Measurements from ENCODE around the gene CTSC. TPM values are rescaled to one million over a fixed set of nuclear protein-coding genes. Genes with fewer than 3 reads are reported as not detected.

CTSC gene
- total RNA-seq, 1 experiment from 2014 or later: 359 TPM

DNA sequence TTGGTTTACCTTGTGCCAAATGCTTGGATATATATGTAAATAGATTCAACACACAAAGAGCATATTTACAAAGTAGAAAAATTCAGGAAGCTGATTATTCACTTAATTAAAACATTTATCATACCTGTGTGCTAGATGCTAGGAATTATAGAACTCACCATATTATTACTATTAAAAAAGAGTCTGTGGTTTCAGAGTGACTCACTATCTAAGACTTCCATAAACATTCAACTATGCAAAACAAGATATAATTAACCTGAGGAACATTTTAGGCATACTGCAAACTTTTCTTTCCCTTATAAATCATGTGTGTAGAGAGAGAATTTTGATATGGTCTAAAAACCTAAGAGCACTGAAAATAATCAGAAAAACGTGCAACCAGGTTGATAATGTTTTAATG is 27.3 kb downstream of the CTSC start:
- Histone ChIP-seq H2BK120ac (ENCODE audit: low read depth, low read length, poor library complexity, severe bottlenecking) (no peak overlapping the region), H2BK15ac (ENCODE audit: low read depth, low read length) (no peak overlapping the region), H3K9ac (ENCODE audit: extremely low read depth, insufficient read length, low read length) (no peak overlapping the region), H3K23me2 (ENCODE audit: insufficient read length, low read depth, low read length, poor library complexity, severe bottlenecking) (no peaks in the 10 kb centered on the region), H2BK5ac (ENCODE audit: insufficient read length, low read length) (no peak overlapping the region), H2AFZ (ENCODE audit: low read length) (no peak overlapping the region), H3K23ac (ENCODE audit: insufficient read length, low read depth, low read length) (no peak overlapping the region), H2BK20ac (ENCODE audit: low read depth, low read length, poor library complexity, severe bottlenecking) (no peak overlapping the region), H3T11ph (ENCODE audit: low read length) (no peak overlapping the region), H3K14ac (ENCODE audit: insufficient read depth, low read length) (no peak overlapping the region), H3K27ac (ENCODE audit: insufficient read length, low read depth, low read length) (no peak overlapping the region), H3K79me2 (ENCODE audit: insufficient read depth, low read length) (peaks cover 12% of the 10 kb centered on the region; the same call in 1 of the 2 replicates), H4K20me1 (ENCODE audit: control insufficient read depth, insufficient read depth, insufficient read length) (no peaks in the 10 kb centered on the region), H3K9me3 (ENCODE audit: control insufficient read depth, low read depth, low read length) (no peaks in the 10 kb centered on the region), H3K4ac (ENCODE audit: low read depth, low read length) (no peak overlapping the region), H3K56ac (ENCODE audit: insufficient read length, low read depth, low read length) (no peak overlapping the region), H2BK12ac (ENCODE audit: insufficient read length, low read depth, low read length) (no peak overlapping the region), H2AK5ac (ENCODE audit: insufficient read length, low read length) (no peak overlapping the region), H3K4me2 (ENCODE audit: insufficient read depth, insufficient read length, low read length) (no peak overlapping the region), H3K18ac (ENCODE audit: insufficient read length, low read depth, low read length) (no peak overlapping the region), H4K91ac (ENCODE audit: insufficient read length, low read depth, low read length) (no peak overlapping the region), H3K4me1 (ENCODE audit: insufficient read depth, low read length) (peaks cover 8% of the 10 kb centered on the region; the same call in 1 of the 2 replicates), H3K27me3 (ENCODE audit: insufficient read depth, low read length) (no peaks in the 10 kb centered on the region), H3K79me1 (ENCODE audit: insufficient read depth, low read depth, low read length, poor library complexity, severe bottlenecking) (peaks cover 2% of the 10 kb centered on the region), H4K5ac (ENCODE audit: insufficient read length, low read depth, low read length) (no peak overlapping the region), H4K8ac (replicated peaks; ENCODE audit: insufficient read length, low read depth, low read length) (no peak overlapping the region)
- H3K9me3 Mint-ChIP-seq: peaks cover 5 to 10% of the 10 kb centered on the region in 2 experiments; a peak in 3 of 5 replicates
- WGBS (ENCODE audit: extremely low coverage, insufficient read length, low lambda C conversion rate): no CpG with 5 or more reads among the region's 1 CpG
- no peak for DNase-seq
- H3K4me1 Mint-ChIP-seq: peaks cover 77 to 88% of the 10 kb centered on the region in 2 experiments
- H3K27me3 Mint-ChIP-seq (ENCODE audit: low read depth): no peaks in the 10 kb centered on the region
- TF ChIP-seq, protein P1, sequence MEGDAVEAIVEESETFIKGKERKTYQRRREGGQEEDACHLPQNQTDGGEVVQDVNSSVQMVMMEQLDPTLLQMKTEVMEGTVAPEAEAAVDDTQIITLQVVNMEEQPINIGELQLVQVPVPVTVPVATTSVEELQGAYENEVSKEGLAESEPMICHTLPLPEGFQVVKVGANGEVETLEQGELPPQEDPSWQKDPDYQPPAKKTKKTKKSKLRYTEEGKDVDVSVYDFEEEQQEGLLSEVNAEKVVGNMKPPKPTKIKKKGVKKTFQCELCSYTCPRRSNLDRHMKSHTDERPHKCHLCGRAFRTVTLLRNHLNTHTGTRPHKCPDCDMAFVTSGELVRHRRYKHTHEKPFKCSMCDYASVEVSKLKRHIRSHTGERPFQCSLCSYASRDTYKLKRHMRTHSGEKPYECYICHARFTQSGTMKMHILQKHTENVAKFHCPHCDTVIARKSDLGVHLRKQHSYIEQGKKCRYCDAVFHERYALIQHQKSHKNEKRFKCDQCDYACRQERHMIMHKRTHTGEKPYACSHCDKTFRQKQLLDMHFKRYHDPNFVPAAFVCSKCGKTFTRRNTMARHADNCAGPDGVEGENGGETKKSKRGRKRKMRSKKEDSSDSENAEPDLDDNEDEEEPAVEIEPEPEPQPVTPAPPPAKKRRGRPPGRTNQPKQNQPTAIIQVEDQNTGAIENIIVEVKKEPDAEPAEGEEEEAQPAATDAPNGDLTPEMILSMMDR (conservative IDR thresholded peaks at IDR 0.05): no peak
- H3K27ac Mint-ChIP-seq: peak overlapping the region; percentile 44 to 97 (median 44); a peak in 6 of 7 replicates
- H3K36me3 Mint-ChIP-seq (ENCODE audit: insufficient read depth in 1 of 3, low read depth in 3 of 3): peaks cover 28 to 75% (median 71%) of the 10 kb centered on the region in 3 experiments
- H3K4me3 Mint-ChIP-seq: no peak overlapping the region
